Dedifferentiated amniotic fluid mesenchymal stem cell (primary cell): ENCODE results near the gene PIP5KL1.
"Not testable (repeated sequence)": the region's sequence is repeated elsewhere in the genome, so short reads cannot be mapped to it uniquely, and the experiment has no call there.

Experiments used
- DNase-seq: peaks from one replicate; pipeline ENCODE4 v3.0.0-alpha.2; 2016; ENCODE audit errors: extremely low spot score

PIP5KL1 gene

GRCh38 chr9:127893392-127893791 lies 37.2 kb downstream of the PIP5KL1 start:
- DNase-seq = no peak

- DNase-seq = no peak
Observed at GRCh38 chr9:127892831-127893230, 37.7 kb downstream of the PIP5KL1 start.

GRCh38 chr9:127890053-127890452 lies 40.5 kb downstream of the PIP5KL1 start:
- no peak for DNase-seq

GRCh38 chr9:127887792-127888191 lies 42.8 kb downstream of the PIP5KL1 start:
- DNase-seq = no peak

- no peak for DNase-seq
Observed at GRCh38 chr9:127886401-127886972, 44.1 kb downstream of the PIP5KL1 start.

- no peak for DNase-seq
Observed at GRCh38 chr9:127885508-127886281, 44.9 kb downstream of the PIP5KL1 start.

GRCh38 chr9:127884976-127885490 lies 45.5 kb downstream of the PIP5KL1 start:
- DNase-seq = no peak

- DNase-seq = no peak
Observed at GRCh38 chr9:127884427-127884911, 46.1 kb downstream of the PIP5KL1 start.

GRCh38 chr9:127883959-127884358 lies 46.6 kb downstream of the PIP5KL1 start:
- no peak for DNase-seq

GRCh38 chr9:127881715-127882114 lies 48.9 kb downstream of the PIP5KL1 start:
- not testable (repeated sequence) for DNase-seq

- no peak for DNase-seq
Observed at GRCh38 chr9:127880143-127880542, 50.4 kb downstream of the PIP5KL1 start.

GRCh38 chr9:127878652-127879390 lies 51.8 kb downstream of the PIP5KL1 start:
- no peak for DNase-seq

- DNase-seq = no peak
Observed at GRCh38 chr9:127878001-127878651, 52.5 kb downstream of the PIP5KL1 start.

- peak; percentile 39 for DNase-seq
Observed at GRCh38 chr9:127877566-127877998, 53.0 kb downstream of the PIP5KL1 start, which contains the start of gene AK1. Gene AK1, minus strand, starts transcription at chr9:127877675. Its CDS starts 3,058 bp downstream, at chr9:127874617.

- no peak for DNase-seq
Observed at GRCh38 chr9:127876764-127877562, 53.6 kb downstream of the PIP5KL1 start.

- DNase-seq = no peak
Observed at GRCh38 chr9:127876026-127876763, 54.4 kb downstream of the PIP5KL1 start.

GRCh38 chr9:127875306-127875966 lies 55.1 kb downstream of the PIP5KL1 start:
- peak; percentile 59 for DNase-seq

GRCh38 chr9:127874301-127875221 lies 56.0 kb downstream of the PIP5KL1 start:
- no peak for DNase-seq
